K562 (cell line): ENCODE measurements around the gene ACSS2. TPM values are rescaled to one million over a fixed set of nuclear protein-coding genes. Genes with fewer than 3 reads are reported as not detected.

Experiments
- ATAC-seq: fragments of 200-7000 bp; cut with Tn5 transposase; 3 replicates; pipeline ENCODE4 v1.9.1; 2020; ENCODE audit warnings: moderate library complexity
- BruUV-seq: library from RNA; stranded (reverse); fragments of 400-500 nt; replicated peaks from 2 replicates; lab custom pipeline; 2021; lab: Mats Ljungman, UMichigan
- CTCF ChIA-PET: fragments of 300-600 bp; formaldehyde crosslinking; extraction: SDS; loops from one replicate; lab custom pipeline; 2021; ENCODE audit warnings: low intra/inter-chr PET ratio; lab: Yijun Ruan, JAX
- POLR2A ChIA-PET: fragments of 300-600, 350-650 bp; sonication (Branson Sonifier 250); formaldehyde crosslinking; extraction: SDS; loops from one replicate; lab custom pipeline; 2021; ENCODE audit warnings: antibody characterized with exemption, inconsistent platforms; lab: Yijun Ruan, JAX
- DNase-seq, 4 experiments: peaks; one replicate each; pipeline versions ENCODE4 v3.0.0 to v3.0.0-alpha.2; 2011 to 2018; ENCODE audit warnings: low spot score in 3 of 4, mixed read lengths in 3 of 4; ENCODE audit errors: extremely low read depth in 1 of 4
- FAIRE-seq: peaks from 2 replicates; lab custom pipeline; 2011; peaks lifted over from hg19 to GRCh38; lab: Jason Lieb, UNC
- H2AFZ ChIP-seq: 2 replicates; pipeline ENCODE4 v1.6.0; 2011; ENCODE audit warnings: low read depth, low read length, control low read depth, inconsistent platforms
- H3K27ac ChIP-seq: fragments of 200-600 bp; 3 replicates; pipeline ENCODE4 v1.8.0; 2011; ENCODE audit warnings: low read depth, mild to moderate bottlenecking, control low read depth, inconsistent platforms, low read length, moderate library complexity, mixed read lengths; ENCODE audit errors: extremely low read depth
- H3K27me3 ChIP-seq, 2 experiments: fragments of 300-600 bp in 1 of 2; 2 replicates in 1 of 2; 3 replicates in 1 of 2; pipeline versions ENCODE4 v1.6.0 to v1.8.0; 2011; ENCODE audit warnings: inconsistent platforms in 2 of 2, low read length in 2 of 2, mild to moderate bottlenecking in 1 of 2, mixed read lengths in 1 of 2, moderate library complexity in 1 of 2; ENCODE audit not compliant: control insufficient read depth in 2 of 2, insufficient read depth in 2 of 2
- H3K36me3 ChIP-seq: fragments of 300-600 bp; 3 replicates; pipeline ENCODE4 v1.8.0; 2011; ENCODE audit warnings: mild to moderate bottlenecking, low read length, inconsistent platforms; ENCODE audit not compliant: control insufficient read depth, insufficient read depth
- H3K4me1 ChIP-seq, 2 experiments: fragments of 200-600 bp in 1 of 2; replicated peaks in 1 of 2; 2 replicates in 1 of 2; 3 replicates in 1 of 2; pipeline versions ENCODE4 v1.5.1 to v1.8.0; 2011; ENCODE audit warnings: inconsistent platforms in 2 of 2, low read length in 2 of 2, mild to moderate bottlenecking in 1 of 2, mixed read lengths in 1 of 2, moderate library complexity in 1 of 2; ENCODE audit not compliant: control insufficient read depth in 2 of 2, insufficient read depth in 2 of 2
- H3K4me2 ChIP-seq: 2 replicates; pipeline ENCODE4 v1.6.1; 2011; ENCODE audit warnings: low read length, control low read depth, inconsistent platforms, mixed read lengths; ENCODE audit not compliant: insufficient read depth
- H3K4me3 ChIP-seq: fragments of 200-600 bp; sonication (generic), shearing (Covaris generic); 2 replicates; pipeline ENCODE4 v1.5.1; 2016; ENCODE audit warnings: control low read depth, inconsistent platforms
- H3K79me2 ChIP-seq: fragments of 200-600 bp; 3 replicates; pipeline ENCODE4 v1.8.0; 2011; ENCODE audit warnings: low read length, inconsistent platforms; ENCODE audit not compliant: control insufficient read depth, insufficient read depth
- H3K9ac ChIP-seq, 2 experiments: 2 replicates each; pipeline versions ENCODE4 v1.6.0 to v1.6.1; 2011; ENCODE audit warnings: low read depth in 2 of 2, low read length in 2 of 2, control low read depth in 1 of 2, inconsistent platforms in 1 of 2, mild to moderate bottlenecking in 1 of 2, mixed read lengths in 1 of 2; ENCODE audit not compliant: insufficient read depth in 1 of 2
- H3K9me1 ChIP-seq: one replicate; pipeline ENCODE4 v1.6.0; 2011; ENCODE audit warnings: inconsistent platforms, mild to moderate bottlenecking, low read length, moderate library complexity; ENCODE audit not compliant: control insufficient read depth, insufficient read depth
- H3K9me3 ChIP-seq: replicated peaks from 2 replicates; pipeline ENCODE4 v1.5.1; 2011; ENCODE audit warnings: low read depth, low read length, inconsistent platforms; ENCODE audit not compliant: control insufficient read depth, insufficient read depth
- H4K20me1 ChIP-seq: replicated peaks from 2 replicates; pipeline ENCODE4 v1.6.1; 2011; ENCODE audit warnings: low read length, inconsistent platforms, mixed read lengths; ENCODE audit not compliant: control insufficient read depth, insufficient read depth
- C11orf30 ChIP-seq: fragments of 450-650 bp; IDR thresholded peaks from 2 replicates; pipeline ENCODE4 v1.6.1; 2016; ENCODE audit warnings: low read depth, mild to moderate bottlenecking
- CEBPG ChIP-seq, 3 experiments: fragments of 200-800 bp in 1 of 3; sonication (Bioruptor generic) in 1 of 3; sonication (generic) in 1 of 3; formaldehyde crosslinking in 1 of 3; IDR thresholded peaks in 2 of 3; conservative IDR thresholded peaks in 1 of 3; 2 replicates each; pipeline versions ENCODE4 v1.6.1 to v1.8.0; 2016 to 2022; ENCODE audit warnings: missing compliant biosample characterization in 2 of 3, missing genetic modification characterization in 2 of 3, mild to moderate bottlenecking in 1 of 3, missing genetic modification reagents in 1 of 3
- NFXL1 ChIP-seq: fragments of 450-650 bp; formaldehyde crosslinking; IDR thresholded peaks from 2 replicates; pipeline ENCODE4 v1.4.0; 2021; ENCODE audit warnings: mild to moderate bottlenecking
- POLR2AphosphoS2 ChIP-seq: IDR thresholded peaks from 2 replicates; pipeline ENCODE4 v1.6.1; 2012; ENCODE audit warnings: low read length, improper control_type of control experiment
- RBM15 ChIP-seq: fragments of 200-400 bp; formaldehyde crosslinking; IDR thresholded peaks from 2 replicates; pipeline ENCODE4 v1.6.1; 2018; ENCODE audit warnings: mild to moderate bottlenecking, low read length, moderate library complexity; ENCODE audit not compliant: insufficient read depth
- WGBS: fragments of 100-300 bp; shearing (Covaris generic); methylation state at CpG from one replicate; pipeline ENCODE4 v1.1.6; 2016; ENCODE audit warnings: low coverage, mixed read lengths; ENCODE audit not compliant: insufficient coverage; ENCODE audit errors: missing lambda C conversion rate; 5-methylcytosine and 5-hydroxymethylcytosine counted together
- in situ Hi-C: fragments of 300-500 bp; cut with MboI; formaldehyde crosslinking; loops from 4 replicates; pipeline ENCODE4 v1.15.0; 2018; ENCODE audit warnings: inconsistent platforms, mixed read lengths
- intact Hi-C: fragments of 100-400 bp; cut with micrococcal nuclease; formaldehyde crosslinking; loops from 2 replicates; pipeline ENCODE4 v1.14.2; 2022
- polyA plus RNA-seq, 8 experiments: library from polyadenylated mRNA; depleted of rRNA in 4 of 8; stranded (reverse) in 5 of 8; unstranded in 3 of 8; fragments of >200 nt; fragmentation: Nextera tagmentation in 2 of 8; fragmentation: Illumina TruSeq in 1 of 8; extraction: Ambion mirVana in 2 of 8; extraction: Trizol in 1 of 8; gene quantifications; 2 replicates each; pipeline versions ENCODE4 v1.2.1 to v1.2.3, GENCODE V29; 2011 to 2014; ENCODE audit warnings: inconsistent platforms in 1 of 8, missing spikeins in 1 of 8
- total RNA-seq, 7 experiments: library from RNA; depleted of rRNA in 6 of 7; stranded (reverse); fragments of >200 nt in 6 of 7; fragmentation: Illumina TruSeq in 2 of 7; extraction: Trizol in 2 of 7; gene quantifications; 2 replicates each; pipeline versions ENCODE4 v1.2.1 to v1.2.3, GENCODE V29; 2011 to 2021; ENCODE audit warnings: low replicate concordance in 1 of 7
- TF ChIP-seq, protein P1 (sequence below): fragments of 250-450 bp; sonication (Bioruptor Pico); IDR thresholded peaks from 2 replicates; pipeline ENCODE4 v1.6.1; 2021; ENCODE audit warnings: mild to moderate bottlenecking
- TF ChIP-seq, protein P2 (sequence below): fragments of 250-450 bp; sonication (Bioruptor Pico); IDR thresholded peaks from 2 replicates; pipeline ENCODE4 v1.4.0; 2020
- TF ChIP-seq, protein P3 (sequence below): sonication (generic); formaldehyde crosslinking; IDR thresholded peaks from 2 replicates; pipeline ENCODE4 v1.8.0; 2022; ENCODE audit warnings: missing genetic modification reagents, mild to moderate bottlenecking, borderline replicate concordance
- TF ChIP-seq, protein P4 (sequence below), 3 experiments: fragments of 200-800 bp in 1 of 3; fragments of 250-450 bp in 1 of 3; fragments of 450-650 bp in 1 of 3; sonication (Bioruptor Pico) in 1 of 3; sonication (Bioruptor generic) in 1 of 3; formaldehyde crosslinking in 1 of 3; IDR thresholded peaks; 2 replicates each; pipeline versions ENCODE4 v1.6.1 to v1.8.0; 2016 to 2022; ENCODE audit warnings: mild to moderate bottlenecking in 2 of 3, missing genetic modification characterization in 2 of 3, missing compliant biosample characterization in 1 of 3, moderate library complexity in 1 of 3
- TF ChIP-seq, protein P5 (sequence below), 2 experiments: fragments of 450-650 bp in 1 of 2; sonication (generic) in 1 of 2; formaldehyde crosslinking in 1 of 2; IDR thresholded peaks in 1 of 2; conservative IDR thresholded peaks in 1 of 2; 2 replicates each; pipeline versions ENCODE4 v1.6.1 to v1.8.1; 2016 to 2023; ENCODE audit warnings: mild to moderate bottlenecking in 2 of 2, moderate library complexity in 2 of 2, inconsistent platforms in 1 of 2, missing genetic modification reagents in 1 of 2

Gene ACSS2
- total and polyA plus RNA-seq, 9 of the 15 experiments (the other 6 are each of a cell fraction or from before 2014, with no cell fraction given) = 21.9 to 246 (median 66.2) TPM

DNA sequence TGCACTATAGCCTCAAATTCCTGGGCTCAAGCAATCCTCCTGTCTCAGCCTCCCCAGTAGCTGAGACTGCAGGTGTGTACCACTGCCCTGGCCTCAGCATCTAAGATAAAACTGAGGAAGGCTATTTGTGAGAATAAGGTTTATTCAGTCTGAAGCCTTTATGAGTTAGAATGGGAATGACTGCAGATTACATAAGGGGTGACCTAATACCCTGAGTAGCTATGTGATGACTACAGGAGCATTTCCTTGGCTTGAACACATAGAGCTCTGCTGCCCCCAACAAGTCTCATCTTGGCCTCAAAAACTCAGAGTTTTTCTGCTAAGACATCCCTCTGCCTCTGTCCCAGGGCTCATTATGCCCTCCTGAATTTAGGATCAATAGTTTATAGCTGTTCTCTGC lies 71.6 kb downstream of the ACSS2 start (continued):
- TF ChIP-seq, protein P1, sequence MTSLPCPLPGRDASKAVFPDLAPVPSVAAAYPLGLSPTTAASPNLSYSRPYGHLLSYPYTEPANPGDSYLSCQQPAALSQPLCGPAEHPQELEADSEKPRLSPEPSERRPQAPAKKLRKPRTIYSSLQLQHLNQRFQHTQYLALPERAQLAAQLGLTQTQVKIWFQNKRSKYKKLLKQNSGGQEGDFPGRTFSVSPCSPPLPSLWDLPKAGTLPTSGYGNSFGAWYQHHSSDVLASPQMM = no peak
- TF ChIP-seq, protein P2, sequence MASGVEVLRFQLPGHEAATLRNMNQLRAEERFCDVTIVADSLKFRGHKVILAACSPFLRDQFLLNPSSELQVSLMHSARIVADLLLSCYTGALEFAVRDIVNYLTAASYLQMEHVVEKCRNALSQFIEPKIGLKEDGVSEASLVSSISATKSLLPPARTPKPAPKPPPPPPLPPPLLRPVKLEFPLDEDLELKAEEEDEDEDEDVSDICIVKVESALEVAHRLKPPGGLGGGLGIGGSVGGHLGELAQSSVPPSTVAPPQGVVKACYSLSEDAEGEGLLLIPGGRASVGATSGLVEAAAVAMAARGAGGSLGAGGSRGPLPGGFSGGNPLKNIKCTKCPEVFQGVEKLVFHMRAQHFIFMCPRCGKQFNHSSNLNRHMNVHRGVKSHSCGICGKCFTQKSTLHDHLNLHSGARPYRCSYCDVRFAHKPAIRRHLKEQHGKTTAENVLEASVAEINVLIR (CRISPR knock-in tag) = no peak

DNA sequence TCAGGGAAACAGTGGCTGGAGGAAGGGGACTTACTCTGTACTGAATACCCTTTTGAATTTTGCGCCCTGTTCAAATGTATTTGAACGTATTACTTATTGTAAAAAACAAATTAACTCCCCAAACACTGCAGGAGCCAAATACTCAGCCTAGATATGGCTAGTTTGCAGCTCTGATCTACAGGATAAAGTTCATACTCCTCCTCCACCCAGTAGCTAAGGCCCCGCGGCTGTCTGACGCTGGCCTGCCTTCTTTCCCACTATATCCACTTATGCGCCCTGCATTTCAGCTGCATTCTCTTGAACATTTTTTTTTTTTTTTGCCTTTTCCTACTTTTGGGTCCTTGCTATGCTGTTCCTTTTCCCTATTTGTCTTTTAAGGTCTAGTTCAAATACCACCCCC lies 72.7 kb downstream of the ACSS2 start:
- H3K27me3 ChIP-seq = no peaks in the 10 kb centered on the region
- peaks cover 0 to 6% of the 10 kb centered on the region in 2 experiments; a peak in 2 of 5 replicates for H3K4me1 ChIP-seq
- H3K36me3 ChIP-seq = peaks cover 77% of the 10 kb centered on the region
- no peaks in the 10 kb centered on the region for H3K9me1 ChIP-seq
- WGBS = 84% methylated on average over 6 of the region's 6 CpGs
- no peaks in the 10 kb centered on the region for H4K20me1 ChIP-seq
- ATAC-seq (peak; percentile 55; the same call in 2 of the 3 replicates), FAIRE-seq (no peak), DNase-seq (no peak)
- in situ Hi-C loops (no loop called here), intact Hi-C loops (no loop called here)
- H3K9ac ChIP-seq = no peak overlapping the region; a peak in 1 of 4 replicates
- no peak overlapping the region for H3K4me2 ChIP-seq
- BruUV-seq = no TSS peak
- ChIA-PET CTCF (no interaction called here), POLR2A (interaction anchor here (0.6 to 1.0 kb wide), 2 partner anchors 17 to 36 kb away, joined by 3 to 4 read pairs; no protein-coding TSS in a partner anchor)
- no peak overlapping the region for H3K27ac ChIP-seq
- peaks cover 11% of the 10 kb centered on the region for H3K79me2 ChIP-seq
- no peaks in the 10 kb centered on the region for H3K9me3 ChIP-seq
- H3K4me3 ChIP-seq = no peak overlapping the region
- no peak overlapping the region for H2AFZ ChIP-seq
- TF ChIP-seq, protein P3, sequence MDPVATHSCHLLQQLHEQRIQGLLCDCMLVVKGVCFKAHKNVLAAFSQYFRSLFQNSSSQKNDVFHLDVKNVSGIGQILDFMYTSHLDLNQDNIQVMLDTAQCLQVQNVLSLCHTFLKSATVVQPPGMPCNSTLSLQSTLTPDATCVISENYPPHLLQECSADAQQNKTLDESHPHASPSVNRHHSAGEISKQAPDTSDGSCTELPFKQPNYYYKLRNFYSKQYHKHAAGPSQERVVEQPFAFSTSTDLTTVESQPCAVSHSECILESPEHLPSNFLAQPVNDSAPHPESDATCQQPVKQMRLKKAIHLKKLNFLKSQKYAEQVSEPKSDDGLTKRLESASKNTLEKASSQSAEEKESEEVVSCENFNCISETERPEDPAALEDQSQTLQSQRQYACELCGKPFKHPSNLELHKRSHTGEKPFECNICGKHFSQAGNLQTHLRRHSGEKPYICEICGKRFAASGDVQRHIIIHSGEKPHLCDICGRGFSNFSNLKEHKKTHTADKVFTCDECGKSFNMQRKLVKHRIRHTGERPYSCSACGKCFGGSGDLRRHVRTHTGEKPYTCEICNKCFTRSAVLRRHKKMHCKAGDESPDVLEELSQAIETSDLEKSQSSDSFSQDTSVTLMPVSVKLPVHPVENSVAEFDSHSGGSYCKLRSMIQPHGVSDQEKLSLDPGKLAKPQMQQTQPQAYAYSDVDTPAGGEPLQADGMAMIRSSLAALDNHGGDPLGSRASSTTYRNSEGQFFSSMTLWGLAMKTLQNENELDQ (CRISPR knock-in tag) = no peak
- TF ChIP-seq, protein P4, sequence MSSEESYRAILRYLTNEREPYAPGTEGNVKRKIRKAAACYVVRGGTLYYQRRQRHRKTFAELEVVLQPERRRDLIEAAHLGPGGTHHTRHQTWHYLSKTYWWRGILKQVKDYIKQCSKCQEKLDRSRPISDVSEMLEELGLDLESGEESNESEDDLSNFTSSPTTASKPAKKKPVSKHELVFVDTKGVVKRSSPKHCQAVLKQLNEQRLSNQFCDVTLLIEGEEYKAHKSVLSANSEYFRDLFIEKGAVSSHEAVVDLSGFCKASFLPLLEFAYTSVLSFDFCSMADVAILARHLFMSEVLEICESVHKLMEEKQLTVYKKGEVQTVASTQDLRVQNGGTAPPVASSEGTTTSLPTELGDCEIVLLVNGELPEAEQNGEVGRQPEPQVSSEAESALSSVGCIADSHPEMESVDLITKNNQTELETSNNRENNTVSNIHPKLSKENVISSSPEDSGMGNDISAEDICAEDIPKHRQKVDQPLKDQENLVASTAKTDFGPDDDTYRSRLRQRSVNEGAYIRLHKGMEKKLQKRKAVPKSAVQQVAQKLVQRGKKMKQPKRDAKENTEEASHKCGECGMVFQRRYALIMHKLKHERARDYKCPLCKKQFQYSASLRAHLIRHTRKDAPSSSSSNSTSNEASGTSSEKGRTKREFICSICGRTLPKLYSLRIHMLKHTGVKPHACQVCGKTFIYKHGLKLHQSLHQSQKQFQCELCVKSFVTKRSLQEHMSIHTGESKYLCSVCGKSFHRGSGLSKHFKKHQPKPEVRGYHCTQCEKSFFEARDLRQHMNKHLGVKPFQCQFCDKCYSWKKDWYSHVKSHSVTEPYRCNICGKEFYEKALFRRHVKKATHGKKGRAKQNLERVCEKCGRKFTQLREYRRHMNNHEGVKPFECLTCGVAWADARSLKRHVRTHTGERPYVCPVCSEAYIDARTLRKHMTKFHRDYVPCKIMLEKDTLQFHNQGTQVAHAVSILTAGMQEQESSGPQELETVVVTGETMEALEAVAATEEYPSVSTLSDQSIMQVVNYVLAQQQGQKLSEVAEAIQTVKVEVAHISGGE (CRISPR knock-in tag; IDR thresholded peaks at IDR 0.05) = no peak
- TF ChIP-seq, protein P5, sequence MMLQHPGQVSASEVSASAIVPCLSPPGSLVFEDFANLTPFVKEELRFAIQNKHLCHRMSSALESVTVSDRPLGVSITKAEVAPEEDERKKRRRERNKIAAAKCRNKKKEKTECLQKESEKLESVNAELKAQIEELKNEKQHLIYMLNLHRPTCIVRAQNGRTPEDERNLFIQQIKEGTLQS (IDR thresholded peaks at IDR 0.05) = no peak
- TF ChIP-seq, protein P5 (CRISPR knock-in tag; conservative IDR thresholded peaks at IDR 0.05) = no peak
- TF ChIP-seq RBM15 = no peak
- TF ChIP-seq CEBPG (CRISPR knock-in tag; IDR thresholded peaks at IDR 0.05) = no peak
- no peak for TF ChIP-seq CEBPG (tag; conservative IDR thresholded peaks at IDR 0.05 in 1 of 2, IDR thresholded peaks at IDR 0.05 in 1 of 2)
- TF ChIP-seq NFXL1 (CRISPR knock-in tag) = no peak
- no peak for TF ChIP-seq C11orf30
- TF ChIP-seq POLR2AphosphoS2 = no peak
